ENCODE data around the gene RIBC2.

DNA sequence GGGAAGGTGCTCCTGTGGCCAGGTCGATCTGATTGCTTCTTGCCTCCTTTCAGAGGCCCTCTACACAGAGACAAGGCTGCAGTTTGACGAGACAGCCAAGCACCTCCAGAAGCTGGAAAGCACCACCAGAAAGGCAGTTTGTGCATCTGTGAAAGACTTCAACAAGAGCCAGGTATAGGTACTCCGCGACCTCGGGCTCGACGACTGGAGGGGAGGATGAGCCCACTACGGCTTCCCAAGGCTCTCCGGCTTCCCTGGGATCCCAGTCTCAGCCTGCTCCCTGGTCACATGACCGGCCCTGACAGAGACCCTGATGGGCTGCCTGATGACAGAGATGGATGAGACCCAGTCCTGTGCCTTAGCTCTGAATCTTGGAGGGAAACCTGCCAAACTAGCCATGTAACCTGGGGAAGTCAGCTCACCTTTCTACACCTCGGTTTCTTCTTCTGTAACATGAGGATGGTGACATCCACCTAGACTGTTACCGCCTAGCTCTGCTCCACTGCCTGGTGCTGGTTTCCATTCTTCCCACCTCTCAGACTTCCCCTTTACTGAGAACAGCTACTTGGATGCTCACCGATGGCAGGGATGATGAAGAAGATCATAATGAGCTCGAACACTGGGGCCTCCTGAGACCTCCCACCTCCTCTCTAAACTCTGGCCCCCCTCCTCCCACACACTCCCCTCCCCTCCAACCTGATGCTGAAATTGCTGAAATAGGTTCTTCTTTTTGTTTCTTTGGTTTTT, 8.9 kb downstream of the RIBC2 start:
- TF ChIP-seq, protein P1, sequence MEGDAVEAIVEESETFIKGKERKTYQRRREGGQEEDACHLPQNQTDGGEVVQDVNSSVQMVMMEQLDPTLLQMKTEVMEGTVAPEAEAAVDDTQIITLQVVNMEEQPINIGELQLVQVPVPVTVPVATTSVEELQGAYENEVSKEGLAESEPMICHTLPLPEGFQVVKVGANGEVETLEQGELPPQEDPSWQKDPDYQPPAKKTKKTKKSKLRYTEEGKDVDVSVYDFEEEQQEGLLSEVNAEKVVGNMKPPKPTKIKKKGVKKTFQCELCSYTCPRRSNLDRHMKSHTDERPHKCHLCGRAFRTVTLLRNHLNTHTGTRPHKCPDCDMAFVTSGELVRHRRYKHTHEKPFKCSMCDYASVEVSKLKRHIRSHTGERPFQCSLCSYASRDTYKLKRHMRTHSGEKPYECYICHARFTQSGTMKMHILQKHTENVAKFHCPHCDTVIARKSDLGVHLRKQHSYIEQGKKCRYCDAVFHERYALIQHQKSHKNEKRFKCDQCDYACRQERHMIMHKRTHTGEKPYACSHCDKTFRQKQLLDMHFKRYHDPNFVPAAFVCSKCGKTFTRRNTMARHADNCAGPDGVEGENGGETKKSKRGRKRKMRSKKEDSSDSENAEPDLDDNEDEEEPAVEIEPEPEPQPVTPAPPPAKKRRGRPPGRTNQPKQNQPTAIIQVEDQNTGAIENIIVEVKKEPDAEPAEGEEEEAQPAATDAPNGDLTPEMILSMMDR (conservative IDR thresholded peaks at IDR 0.05; ENCODE audit: low read length), result no peak
- TF ChIP-seq EZH2phosphoT487 (IDR thresholded peaks at IDR 0.05; ENCODE audit: borderline replicate concordance), result no peak

Data from Loucy (cell line).